Spinal cord (tissue), 10 donors: ENCODE measurements around the gene UQCR10. TPM values are rescaled to one million over a fixed set of nuclear protein-coding genes. Genes with fewer than 3 reads are reported as not detected.

Experiments
- DNase-seq, 6 donors: peaks; one replicate each; pipeline versions ENCODE4 v3.0.0 to v3.0.0-alpha.2; 2013 to 2015; ENCODE audit warnings: low spot score in 6 of 6, low read depth in 4 of 6
- H3K27ac ChIP-seq: one replicate; pipeline ENCODE4 v1.5.1; 2013; ENCODE audit warnings: low read depth, low read length, control low read depth
- H3K27me3 ChIP-seq: one replicate; pipeline ENCODE4 v1.6.1; 2013; ENCODE audit warnings: low read length; ENCODE audit not compliant: control insufficient read depth, insufficient read depth
- H3K36me3 ChIP-seq: one replicate; pipeline ENCODE4 v1.6.1; 2013; ENCODE audit warnings: low read length; ENCODE audit not compliant: control insufficient read depth, insufficient read depth
- H3K4me1 ChIP-seq: one replicate; pipeline ENCODE4 v1.6.1; 2013; ENCODE audit warnings: low read length; ENCODE audit not compliant: control insufficient read depth, insufficient read depth
- H3K4me3 ChIP-seq: one replicate; pipeline ENCODE4 v1.5.1; 2013; ENCODE audit warnings: low read depth, low read length, control low read depth
- H3K9me3 ChIP-seq: one replicate; pipeline ENCODE4 v1.6.1; 2013; ENCODE audit warnings: low read length; ENCODE audit not compliant: control insufficient read depth, insufficient read depth
- WGBS: methylation state at CpG from one replicate; pipeline ENCODE4 v1.1.5; 2013; ENCODE audit warnings: missing lambda C conversion rate; ENCODE audit not compliant: insufficient coverage; 5-methylcytosine and 5-hydroxymethylcytosine counted together
- polyA plus RNA-seq, 2 donors: library from polyadenylated mRNA; unstranded; fragments of 120-200 nt; gene quantifications; one replicate each; pipeline ENCODE4 v1.2.1, GENCODE V29; 2013; ENCODE audit not compliant: insufficient read length in 2 of 2
- total RNA-seq, 2 donors: library from RNA; depleted of rRNA in 1 of 2; stranded (reverse); fragments of 120-200 nt in 1 of 2; fragments of >200 nt in 1 of 2; gene quantifications; one replicate each; pipeline versions ENCODE4 v1.2.3 to v1.2.4, GENCODE V29; 2013 to 2014
- donor health status: healthy.

UQCR10 gene
- total and polyA plus RNA-seq, 4 donors, result 90.9 to 208 (median 180) TPM

- Histone ChIP-seq H3K4me3 (no peak overlapping the region), H3K27me3 (no peaks in the 10 kb centered on the region), H3K9me3 (no peaks in the 10 kb centered on the region), H3K36me3 (peaks cover 24% of the 10 kb centered on the region), H3K4me1 (peaks cover 8% of the 10 kb centered on the region), H3K27ac (no peak overlapping the region)
- no peak for DNase-seq
- WGBS, result 88% methylated on average over 1 of the region's 2 CpGs
Observed at GRCh38 chr22:29773233-29773632, 6.1 kb downstream of the UQCR10 start.

GRCh38 chr22:29780220-29780619, 13.1 kb downstream of the UQCR10 start:
- 95% methylated on average over 5 of the region's 5 CpGs for WGBS

DNA sequence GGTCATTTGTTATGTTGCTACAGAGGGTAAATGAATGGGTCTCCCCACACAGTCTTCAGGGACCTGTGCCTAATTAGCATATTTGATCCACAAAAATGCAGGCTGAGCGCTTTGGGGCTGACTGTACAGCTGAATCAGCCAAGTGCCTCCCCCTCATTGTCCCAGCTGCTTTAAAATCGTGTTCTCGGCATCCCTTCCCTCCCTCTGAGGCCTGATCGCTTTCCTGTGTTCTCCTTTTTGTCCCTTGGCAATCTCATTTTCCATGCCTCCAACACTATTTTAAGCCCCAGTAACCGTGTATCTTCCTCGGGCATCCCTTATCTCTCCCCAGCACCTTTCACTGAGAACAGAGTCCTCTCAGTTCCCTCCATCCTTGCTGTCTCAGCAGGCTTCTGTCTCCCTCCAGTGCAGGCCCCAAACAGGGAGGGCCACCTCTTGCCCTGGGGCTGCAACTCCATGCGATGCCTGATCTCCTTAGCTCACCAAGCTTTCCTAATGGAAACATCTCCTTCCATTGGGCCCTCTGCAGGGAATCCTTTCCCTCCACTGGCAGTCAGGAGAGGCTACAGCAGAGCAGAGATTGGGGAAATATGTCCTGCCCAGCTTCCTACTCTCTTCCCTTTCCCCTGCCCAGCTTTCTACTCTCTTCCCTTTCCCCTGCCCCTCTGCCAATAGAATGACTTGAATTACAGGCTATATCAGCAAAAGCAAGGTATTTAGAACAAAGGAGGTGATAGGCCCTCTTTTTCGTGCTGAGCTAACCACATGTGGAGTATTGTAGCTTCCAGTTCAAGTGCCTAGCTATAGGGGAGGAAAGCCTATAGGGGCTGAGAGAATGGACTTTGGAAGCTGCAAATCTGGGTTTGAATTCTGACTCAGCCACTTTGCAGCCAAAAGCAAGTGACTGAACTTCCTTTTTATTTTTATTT, 13.8 kb downstream of the UQCR10 start:
- Histone ChIP-seq H3K36me3 (no peaks in the 10 kb centered on the region), H3K27me3 (no peaks in the 10 kb centered on the region), H3K4me3 (no peak overlapping the region), H3K4me1 (peaks cover 48% of the 10 kb centered on the region), H3K9me3 (no peaks in the 10 kb centered on the region), H3K27ac (no peak overlapping the region)
- peak in 1 of 6 donors; percentile 25 for DNase-seq
- 32% methylated on average over 8 of the region's 8 CpGs for WGBS

More at GRCh38 chr22:29780220-29780619, 13.1 kb downstream of the UQCR10 start:
- Histone ChIP-seq H3K4me1 (peaks cover 45% of the 10 kb centered on the region), H3K4me3 (no peak overlapping the region), H3K27me3 (no peaks in the 10 kb centered on the region), H3K36me3 (no peaks in the 10 kb centered on the region), H3K9me3 (no peaks in the 10 kb centered on the region), H3K27ac (no peak overlapping the region)
- no peak for DNase-seq

DNA sequence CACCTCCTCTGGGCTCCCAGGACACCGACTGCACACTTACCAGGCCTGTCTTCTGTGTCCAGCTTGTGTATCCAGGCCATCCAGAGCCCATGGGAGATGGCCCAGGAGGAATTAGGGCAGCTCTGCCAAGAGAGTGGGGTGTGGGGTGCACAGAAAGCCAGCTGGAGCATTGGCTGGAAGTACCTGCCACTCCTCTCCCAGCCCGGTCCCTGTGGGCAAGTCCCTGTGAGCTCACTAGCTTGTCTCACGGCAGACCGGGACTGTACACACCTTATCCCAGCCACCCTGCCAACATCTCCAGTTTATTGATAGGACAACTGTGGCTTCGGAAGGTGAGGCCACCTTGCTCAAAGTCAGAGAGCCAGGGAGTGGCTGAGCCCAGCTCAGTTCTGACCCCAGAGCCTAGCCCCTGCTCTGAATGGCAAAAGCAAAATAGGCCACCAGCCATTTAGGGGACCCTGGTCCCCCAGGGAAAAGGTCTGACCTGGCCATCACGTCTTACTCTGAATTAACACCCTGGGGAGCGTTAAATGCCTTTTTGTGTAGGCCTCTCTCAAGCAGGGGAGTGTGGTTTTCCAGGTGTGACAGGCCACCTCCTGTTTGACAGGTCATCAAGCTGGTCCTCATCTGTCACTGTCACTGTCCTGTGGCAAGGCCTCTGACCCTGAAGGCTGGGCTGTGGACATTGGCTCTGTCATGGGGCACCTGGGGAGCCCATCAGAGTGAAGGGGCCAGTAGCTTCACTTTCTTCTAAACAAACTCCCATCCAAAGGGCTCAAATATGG, 15.1 kb downstream of the UQCR10 start:
- peak in 1 of 6 donors; percentile 48 for DNase-seq
- Histone ChIP-seq H3K27me3 (no peaks in the 10 kb centered on the region), H3K4me1 (peaks cover 52% of the 10 kb centered on the region), H3K4me3 (no peak overlapping the region), H3K9me3 (no peaks in the 10 kb centered on the region), H3K36me3 (peaks cover 4% of the 10 kb centered on the region), H3K27ac (no peak overlapping the region)
- WGBS, result 61% methylated on average over 7 of the region's 7 CpGs

DNA sequence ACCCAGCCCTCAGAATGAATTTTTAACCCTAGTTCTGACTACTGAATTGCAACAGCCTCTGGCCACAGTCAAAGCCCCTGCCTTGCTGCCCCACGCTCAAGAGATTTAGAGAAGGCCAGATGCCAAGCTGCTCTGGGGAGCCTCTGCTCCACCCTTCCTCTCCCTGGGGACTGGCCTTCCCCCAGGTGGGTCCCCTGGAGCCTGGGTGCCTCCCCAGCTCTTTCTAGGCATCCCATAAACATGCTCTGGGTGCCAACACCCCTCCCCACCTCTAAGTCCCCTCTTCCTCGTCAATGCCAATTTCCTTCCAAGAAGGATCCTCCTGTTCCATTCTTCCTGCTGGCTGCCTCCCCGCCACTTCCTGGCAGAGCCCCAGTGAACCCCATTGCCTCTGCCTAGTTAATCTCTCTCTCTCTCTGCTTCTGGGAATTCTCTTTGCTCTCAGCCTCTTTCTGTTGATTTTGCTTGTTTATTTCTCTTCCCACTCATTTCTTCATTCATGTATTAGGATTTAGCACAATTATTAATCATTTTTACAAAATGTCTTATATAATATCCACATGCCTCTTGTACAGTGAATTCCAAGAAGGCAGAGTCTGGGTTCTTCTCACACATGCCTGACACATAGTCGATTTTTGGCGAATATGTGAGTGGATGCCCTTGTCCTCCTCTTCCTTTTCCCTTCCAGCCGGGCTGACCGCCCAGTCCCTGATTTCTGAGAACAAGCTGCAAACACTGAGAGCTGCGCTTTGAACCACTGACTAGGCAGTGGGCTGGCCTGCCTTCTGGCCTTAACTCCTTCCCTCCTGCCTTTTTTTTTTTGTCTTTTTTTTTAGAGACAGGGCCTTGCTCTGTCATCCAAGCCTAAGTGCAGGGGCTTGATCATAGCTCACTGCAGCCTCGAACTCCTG, 17.5 kb downstream of the UQCR10 start:
- Histone ChIP-seq H3K9me3 (no peaks in the 10 kb centered on the region), H3K36me3 (peaks cover 28% of the 10 kb centered on the region), H3K4me1 (peaks cover 56% of the 10 kb centered on the region), H3K4me3 (no peak overlapping the region), H3K27me3 (no peaks in the 10 kb centered on the region), H3K27ac (peak overlapping the region; percentile 75)
- 33% methylated on average over 8 of the region's 9 CpGs for WGBS
- DNase-seq, result peak in 5 of 6 donors; percentile 43 to 90 (median 62)

DNA sequence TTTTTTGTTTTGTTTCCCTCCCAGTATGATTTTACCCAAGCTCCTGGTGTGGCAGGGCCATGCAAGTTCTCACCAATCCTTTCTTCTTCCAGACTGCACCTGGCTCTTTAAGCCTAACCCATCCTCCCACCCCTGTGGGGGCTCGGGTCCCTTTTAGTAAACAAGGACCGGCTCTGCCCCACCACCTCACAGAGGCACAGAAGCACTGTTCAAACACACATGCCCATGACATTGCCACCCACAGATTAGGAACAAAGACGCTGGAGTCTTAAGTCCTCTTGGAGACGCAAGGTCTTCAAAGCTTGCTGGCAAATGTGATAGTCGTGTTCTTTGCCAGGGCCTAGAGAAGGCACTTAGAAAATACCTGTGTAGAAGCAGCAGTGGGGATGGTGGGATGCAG, 18.9 kb downstream of the UQCR10 start:
- Histone ChIP-seq H3K4me3 (no peak overlapping the region), H3K4me1 (peaks cover 50% of the 10 kb centered on the region), H3K27me3 (no peaks in the 10 kb centered on the region), H3K36me3 (peaks cover 42% of the 10 kb centered on the region), H3K9me3 (no peaks in the 10 kb centered on the region), H3K27ac (no peak overlapping the region)
- 21% methylated on average over 3 of the region's 5 CpGs for WGBS
- peak in 1 of 6 donors; percentile 19 for DNase-seq

GRCh38 chr22:29787371-29787980, 20.3 kb downstream of the UQCR10 start:
- Histone ChIP-seq H3K9me3 (no peaks in the 10 kb centered on the region), H3K4me1 (peaks cover 37% of the 10 kb centered on the region), H3K4me3 (no peak overlapping the region), H3K27me3 (no peaks in the 10 kb centered on the region), H3K27ac (no peak overlapping the region), H3K36me3 (peaks cover 55% of the 10 kb centered on the region)
- peak in 1 of 6 donors; percentile 53 for DNase-seq
- WGBS, result 27% methylated on average over 8 of the region's 9 CpGs

GRCh38 chr22:29788339-29789279, 21.4 kb downstream of the UQCR10 start:
- H3K4me3 ChIP-seq, result no peak overlapping the region
- 89% methylated on average over 24 of the region's 27 CpGs for WGBS
- no peaks in the 10 kb centered on the region for H3K9me3 ChIP-seq
- peaks cover 67% of the 10 kb centered on the region for H3K36me3 ChIP-seq
- H3K27me3 ChIP-seq, result no peaks in the 10 kb centered on the region
- DNase-seq, result no peak
- H3K27ac ChIP-seq, result no peak overlapping the region
- H3K4me1 ChIP-seq, result peaks cover 32% of the 10 kb centered on the region
